Keratinocyte (primary cell): ENCODE results near the gene MSL3B.

ENCODE experiments used
- DNase-seq: peaks from one replicate; pipeline ENCODE4 v3.0.0-alpha.2; 2011; ENCODE audit warnings: low read depth, missing footprints, low spot score
- FAIRE-seq: peaks from 2 replicates; lab custom pipeline; 2011; peaks lifted over from hg19 to GRCh38; lab: Jason Lieb, UNC
- H2AFZ ChIP-seq: 2 replicates; pipeline ENCODE4 v1.6.0; 2012; ENCODE audit warnings: low read length, control low read depth, inconsistent platforms; ENCODE audit not compliant: control insufficient read depth
- H3K27ac ChIP-seq: 2 replicates; pipeline ENCODE4 v1.5.1; 2011; ENCODE audit warnings: low read length; ENCODE audit not compliant: control insufficient read depth, insufficient read depth
- H3K27me3 ChIP-seq: 3 replicates; pipeline ENCODE4 v1.6.0; 2011; ENCODE audit warnings: low read length; ENCODE audit not compliant: control insufficient read depth, insufficient read depth; ENCODE audit errors: extremely low read depth
- H3K36me3 ChIP-seq, 2 experiments: 2 replicates in 1 of 2; 3 replicates in 1 of 2; pipeline ENCODE4 v1.5.1; 2011; ENCODE audit warnings: low read length in 2 of 2, mild to moderate bottlenecking in 1 of 2; ENCODE audit not compliant: control insufficient read depth in 2 of 2, insufficient read depth in 2 of 2; ENCODE audit errors: extremely low read depth in 1 of 2
- H3K4me1 ChIP-seq: 3 replicates; pipeline ENCODE4 v1.5.1; 2011; ENCODE audit warnings: low read length; ENCODE audit not compliant: control insufficient read depth, insufficient read depth; ENCODE audit errors: extremely low read depth
- H3K4me2 ChIP-seq: 3 replicates; pipeline ENCODE4 v1.6.0; 2011; ENCODE audit warnings: low read depth, low read length; ENCODE audit not compliant: control insufficient read depth, insufficient read depth; ENCODE audit errors: extremely low read depth
- H3K4me3 ChIP-seq, 3 experiments: fragments of 200-600 bp in 1 of 3; sonication (generic) in 1 of 3; 2 replicates in 2 of 3; 3 replicates in 1 of 3; pipeline ENCODE4 v1.5.1; 2011 to 2016; ENCODE audit warnings: low read length in 3 of 3, mild to moderate bottlenecking in 3 of 3, control low read depth in 2 of 3, inconsistent platforms in 1 of 3, low read depth in 1 of 3, mixed read lengths in 1 of 3, mixed run types in 1 of 3, moderate library complexity in 1 of 3; ENCODE audit not compliant: control insufficient read depth in 2 of 3, insufficient read depth in 2 of 3; ENCODE audit errors: extremely low read depth in 1 of 3
- H3K79me2 ChIP-seq: 2 replicates; pipeline ENCODE4 v1.6.0; 2012; ENCODE audit warnings: low read length; ENCODE audit not compliant: control insufficient read depth, insufficient read depth
- H3K9ac ChIP-seq: 3 replicates; pipeline ENCODE4 v1.6.0; 2011; ENCODE audit warnings: low read length; ENCODE audit not compliant: control insufficient read depth, insufficient read depth; ENCODE audit errors: extremely low read depth
- H3K9me1 ChIP-seq: 3 replicates; pipeline ENCODE4 v1.6.0; 2011; ENCODE audit warnings: low read length; ENCODE audit not compliant: control insufficient read depth, insufficient read depth; ENCODE audit errors: extremely low read depth
- H3K9me3 ChIP-seq: 2 replicates; pipeline ENCODE4 v1.5.1; 2012; ENCODE audit warnings: low read depth, low read length; ENCODE audit not compliant: control insufficient read depth
- H4K20me1 ChIP-seq: 3 replicates; pipeline ENCODE4 v1.6.0; 2011; ENCODE audit warnings: low read length; ENCODE audit not compliant: control insufficient read depth, insufficient read depth; ENCODE audit errors: extremely low read depth
- CTCF ChIP-seq, 3 experiments: IDR thresholded peaks in 1 of 3; conservative IDR thresholded peaks in 1 of 3; optimal IDR thresholded peaks in 1 of 3; 2 replicates in 2 of 3; 3 replicates in 1 of 3; pipeline versions ENCODE3 to v1.5.1; 2011; ENCODE audit warnings: low read length in 3 of 3, mild to moderate bottlenecking in 3 of 3, moderate library complexity in 2 of 3, control low read depth in 1 of 3, inconsistent platforms in 1 of 3; ENCODE audit not compliant: insufficient read depth in 2 of 3; ENCODE audit errors: extremely low read depth in 1 of 3
- EZH2 ChIP-seq: IDR thresholded peaks from one replicate; pipeline ENCODE4 v1.6.1; 2012; ENCODE audit warnings: inconsistent platforms, mild to moderate bottlenecking, low read length, moderate library complexity
- dilution Hi-C: fragments of 300-500 bp; cut with MboI; formaldehyde crosslinking; loops from one replicate; pipeline ENCODE4 v1.7.0; 2020; ENCODE audit warnings: low sequenced_read_pairs; ENCODE audit not compliant: extremely low pct_ligation_motif_present

The MSL3B gene

DNA sequence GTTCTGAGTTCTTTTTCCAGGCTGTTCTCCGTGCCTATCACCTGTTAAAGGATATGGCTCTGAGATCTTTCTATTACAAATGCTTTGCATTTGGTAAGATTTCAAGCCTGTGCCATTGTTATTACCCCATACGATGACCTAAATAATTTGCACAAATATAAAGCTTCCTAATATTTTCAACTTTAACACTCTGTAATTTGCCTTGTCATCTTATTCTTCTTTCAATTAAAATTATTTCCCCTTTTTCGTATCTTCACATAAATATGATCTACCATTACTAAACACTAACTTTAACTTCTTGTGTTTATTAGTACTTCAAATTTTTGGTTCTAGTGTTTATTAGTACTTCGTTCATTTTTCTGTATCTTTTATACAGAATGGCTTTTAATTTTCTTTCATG is 3.2 kb upstream of the MSL3B start:
- Histone ChIP-seq H3K4me2 (no peak overlapping the region), H3K9me3 (no peaks in the 10 kb centered on the region), H3K9ac (no peak overlapping the region), H3K27ac (no peak overlapping the region), H3K36me3 (peaks cover under 1 to 4% of the 10 kb centered on the region in 2 experiments), H2AFZ (no peak overlapping the region), H3K4me3 (no peak overlapping the region), H3K4me1 (no peaks in the 10 kb centered on the region), H3K79me2 (no peaks in the 10 kb centered on the region), H4K20me1 (no peaks in the 10 kb centered on the region), H3K9me1 (no peaks in the 10 kb centered on the region), H3K27me3 (no peaks in the 10 kb centered on the region)
- TF ChIP-seq CTCF (optimal IDR thresholded peaks at IDR 0.05 in 1 of 3, IDR thresholded peaks at IDR 0.05 in 1 of 3, conservative IDR thresholded peaks at IDR 0.05 in 1 of 3; ENCODE audit: extremely low read depth in 1 of 3, insufficient read depth in 2 of 3, low read length in 3 of 3) (no peak), EZH2 (no peak)
- FAIRE-seq: no peak
- DNase-seq: no peak
- dilution Hi-C loops: no loop called here

DNA sequence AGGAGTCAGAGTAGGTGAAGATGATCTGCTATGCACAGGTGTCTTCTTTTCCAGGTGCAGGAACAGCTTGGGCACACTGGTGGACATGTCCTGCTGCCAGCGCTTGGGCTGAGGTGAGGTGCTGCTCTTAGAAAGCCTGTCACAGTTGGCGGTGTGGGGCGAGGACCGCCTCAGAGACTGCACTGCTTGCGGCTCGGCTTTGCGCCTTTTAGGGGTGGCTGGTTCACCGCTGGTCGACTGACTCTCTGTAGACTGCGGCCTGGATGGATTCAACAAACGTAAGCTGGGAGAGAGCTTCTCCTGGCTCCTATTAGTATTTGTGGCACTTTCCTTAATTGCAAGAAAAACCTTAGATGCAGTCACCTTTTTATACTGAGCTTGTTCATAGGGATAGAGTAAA is 1.7 kb downstream of the MSL3B start:
- no peak overlapping the region for H3K4me2 ChIP-seq
- H2AFZ ChIP-seq: no peak overlapping the region
- FAIRE-seq: no peak
- H3K4me3 ChIP-seq: no peak overlapping the region
- H3K9me3 ChIP-seq: no peaks in the 10 kb centered on the region
- no peaks in the 10 kb centered on the region for H3K27me3 ChIP-seq
- no peaks in the 10 kb centered on the region for H3K9me1 ChIP-seq
- H3K27ac ChIP-seq: no peak overlapping the region
- no peaks in the 10 kb centered on the region for H3K4me1 ChIP-seq
- dilution Hi-C loops: no loop called here
- H3K9ac ChIP-seq: no peak overlapping the region
- no peak for DNase-seq
- no peak for TF ChIP-seq EZH2
- TF ChIP-seq CTCF (optimal IDR thresholded peaks at IDR 0.05 in 1 of 3, IDR thresholded peaks at IDR 0.05 in 1 of 3, conservative IDR thresholded peaks at IDR 0.05 in 1 of 3; ENCODE audit: extremely low read depth in 1 of 3, insufficient read depth in 2 of 3, low read length in 3 of 3): no peak
- no peaks in the 10 kb centered on the region for H3K79me2 ChIP-seq
- H3K36me3 ChIP-seq: peaks cover 3 to 5% of the 10 kb centered on the region in 2 experiments
- no peaks in the 10 kb centered on the region for H4K20me1 ChIP-seq
